Subcutaneous adipose tissue (tissue), 4 donors: ENCODE measurements around the gene FCER1A. TPM values are rescaled to one million over a fixed set of nuclear protein-coding genes. Genes with fewer than 3 reads are reported as not detected.

Experiments
- total RNA-seq, 4 donors: library from RNA; depleted of rRNA; stranded (reverse); fragments of >200 nt; gene quantifications; one replicate each; pipeline ENCODE4 v1.1.0, GENCODE V29; 2016
- TF ChIP-seq, protein P1 (sequence below): fragments of 450-650 bp; IDR thresholded peaks from one replicate; pipeline ENCODE4 v1.5.1; 2016; ENCODE audit warnings: low read depth, mild to moderate bottlenecking, control low read depth, antibody characterized with exemption, moderate library complexity

FCER1A gene
- 1 to 10 TPM in 3 of 4 donors, not detected in 1; 1.5 to 2.2 (median 2.2) TPM for total RNA-seq

DNA sequence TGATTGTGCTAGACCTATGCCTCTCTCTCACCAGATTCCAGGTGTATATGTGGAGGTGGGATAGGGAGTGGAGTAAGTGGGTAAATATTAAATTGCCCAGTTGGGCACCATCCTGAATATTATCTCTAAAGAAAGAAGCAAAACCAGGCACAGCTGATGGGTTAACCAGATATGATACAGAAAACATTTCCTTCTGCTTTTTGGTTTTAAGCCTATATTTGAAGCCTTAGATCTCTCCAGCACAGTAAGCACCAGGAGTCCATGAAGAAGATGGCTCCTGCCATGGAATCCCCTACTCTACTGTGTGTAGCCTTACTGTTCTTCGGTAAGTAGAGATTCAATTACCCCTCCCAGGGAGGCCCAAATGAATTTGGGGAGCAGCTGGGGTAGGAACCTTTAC, at the start of gene FCER1A:
FCER1A (plus strand) TSS at position 242 of the 400 bp plus-strand sequence; CDS start at position 271, 29 bp downstream.
- TF ChIP-seq, protein P1, sequence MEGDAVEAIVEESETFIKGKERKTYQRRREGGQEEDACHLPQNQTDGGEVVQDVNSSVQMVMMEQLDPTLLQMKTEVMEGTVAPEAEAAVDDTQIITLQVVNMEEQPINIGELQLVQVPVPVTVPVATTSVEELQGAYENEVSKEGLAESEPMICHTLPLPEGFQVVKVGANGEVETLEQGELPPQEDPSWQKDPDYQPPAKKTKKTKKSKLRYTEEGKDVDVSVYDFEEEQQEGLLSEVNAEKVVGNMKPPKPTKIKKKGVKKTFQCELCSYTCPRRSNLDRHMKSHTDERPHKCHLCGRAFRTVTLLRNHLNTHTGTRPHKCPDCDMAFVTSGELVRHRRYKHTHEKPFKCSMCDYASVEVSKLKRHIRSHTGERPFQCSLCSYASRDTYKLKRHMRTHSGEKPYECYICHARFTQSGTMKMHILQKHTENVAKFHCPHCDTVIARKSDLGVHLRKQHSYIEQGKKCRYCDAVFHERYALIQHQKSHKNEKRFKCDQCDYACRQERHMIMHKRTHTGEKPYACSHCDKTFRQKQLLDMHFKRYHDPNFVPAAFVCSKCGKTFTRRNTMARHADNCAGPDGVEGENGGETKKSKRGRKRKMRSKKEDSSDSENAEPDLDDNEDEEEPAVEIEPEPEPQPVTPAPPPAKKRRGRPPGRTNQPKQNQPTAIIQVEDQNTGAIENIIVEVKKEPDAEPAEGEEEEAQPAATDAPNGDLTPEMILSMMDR, result no peak

DNA sequence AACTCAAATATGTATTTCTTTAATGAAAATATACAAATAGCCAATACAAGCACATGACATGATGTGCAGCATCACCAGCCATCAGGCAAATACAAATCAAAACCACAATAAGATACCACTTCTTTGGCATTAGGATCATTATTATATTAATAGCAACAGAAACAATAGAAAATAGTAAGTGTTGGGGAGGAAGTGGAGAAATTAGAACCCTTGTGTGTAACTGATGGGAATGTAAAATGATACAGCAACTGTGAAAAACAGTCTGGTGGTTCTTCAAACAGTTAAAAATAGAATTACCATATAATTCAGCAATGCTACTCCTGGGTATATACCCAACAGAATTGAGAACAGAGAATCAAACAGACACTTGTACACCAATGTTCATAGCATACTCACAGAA, 40.8 kb upstream of the FCER1A start:
- TF ChIP-seq, protein P1, result no peak

DNA sequence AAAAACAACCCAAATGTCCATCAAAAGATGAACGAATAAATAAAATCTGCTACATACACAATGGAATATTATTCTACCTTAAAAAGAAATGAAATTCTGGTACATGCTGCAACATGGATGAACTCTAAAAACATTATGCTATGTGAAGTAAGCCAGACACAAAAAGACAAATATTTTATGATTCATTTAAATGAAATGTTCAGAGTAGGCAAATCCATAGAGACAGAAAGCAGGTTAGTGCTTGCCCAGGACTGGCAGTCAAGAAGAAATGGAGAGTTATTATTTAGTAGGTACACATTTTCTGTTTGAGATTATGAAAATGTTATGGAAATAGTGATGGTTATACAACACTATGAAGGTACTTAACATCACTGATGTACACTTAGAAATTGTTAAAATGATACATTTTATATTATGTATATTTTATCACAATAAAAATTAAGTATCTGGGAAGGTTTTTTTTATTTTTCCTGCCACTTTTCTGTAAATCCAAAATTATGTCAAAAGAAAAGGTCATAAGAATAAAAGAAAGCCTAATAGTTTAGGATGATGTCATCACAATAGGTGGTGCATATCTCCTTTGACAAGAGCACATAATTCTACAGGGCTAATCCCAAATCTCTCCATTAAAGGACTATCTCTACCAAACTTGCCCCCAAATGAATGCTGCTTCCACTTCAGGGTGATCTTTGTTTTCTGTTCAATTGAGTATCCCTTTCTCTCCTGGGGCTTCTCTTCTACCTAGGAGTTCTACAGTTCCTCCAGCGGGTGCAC, 40.2 kb upstream of the FCER1A start:
- TF ChIP-seq, protein P1, result no peak

DNA sequence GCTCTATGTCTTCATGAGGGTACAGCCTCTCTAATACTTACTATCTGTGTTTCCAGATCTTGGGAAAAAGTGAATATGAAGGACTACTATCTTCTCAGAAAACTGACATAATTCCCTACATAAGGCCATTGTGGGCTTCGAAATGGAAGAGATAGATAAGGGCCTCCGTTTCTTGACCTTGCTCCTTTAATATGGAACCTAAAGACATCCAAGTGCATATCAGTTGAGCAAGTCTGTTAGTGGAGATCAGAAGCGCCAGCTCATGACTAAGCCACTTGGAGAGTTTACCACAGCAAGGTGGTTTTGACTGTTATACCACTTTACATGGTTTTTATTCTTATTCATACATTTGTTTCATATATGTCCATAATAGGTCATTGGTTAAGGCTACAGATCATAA, 35.3 kb upstream of the FCER1A start:
- TF ChIP-seq, protein P1, result no peak

DNA sequence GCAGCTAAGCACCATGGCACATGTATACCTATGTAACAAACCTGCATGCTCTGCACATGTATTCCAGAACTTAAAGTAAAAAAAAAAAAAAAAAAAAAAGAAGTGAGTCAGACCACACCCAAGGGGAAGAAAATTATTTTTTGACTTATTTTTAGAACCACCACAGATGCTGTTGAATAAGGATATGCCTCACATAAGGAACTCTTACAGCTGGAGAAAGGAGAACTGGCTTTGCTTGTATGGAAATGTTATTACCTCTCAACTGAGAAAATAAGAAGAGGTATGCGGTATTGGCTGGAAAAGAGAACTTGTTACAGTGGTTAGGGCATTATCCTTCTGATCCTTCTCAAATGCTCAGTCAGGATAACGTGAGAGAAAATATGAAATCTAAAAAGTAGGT, 27.5 kb upstream of the FCER1A start:
- TF ChIP-seq, protein P1, result no peak

DNA sequence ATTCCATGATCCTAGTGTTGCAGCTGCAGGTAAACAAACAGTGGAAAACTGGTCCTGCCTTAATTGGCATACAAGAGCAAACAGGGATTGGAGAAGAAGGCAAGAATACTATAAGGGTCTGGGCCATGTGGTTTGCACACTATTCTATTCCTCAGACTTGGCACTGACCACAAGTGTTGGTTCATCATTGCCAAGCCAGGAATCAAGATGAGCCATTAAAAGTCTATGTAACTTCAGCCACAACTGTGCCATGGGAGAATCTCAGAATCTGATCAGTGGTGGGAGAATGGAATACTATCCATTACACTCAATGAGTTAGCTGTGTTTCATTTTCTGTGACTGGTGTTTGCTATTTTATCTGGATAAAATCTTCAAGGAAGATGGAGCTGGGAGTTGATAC, 26.2 kb upstream of the FCER1A start:
- TF ChIP-seq, protein P1, result no peak

DNA sequence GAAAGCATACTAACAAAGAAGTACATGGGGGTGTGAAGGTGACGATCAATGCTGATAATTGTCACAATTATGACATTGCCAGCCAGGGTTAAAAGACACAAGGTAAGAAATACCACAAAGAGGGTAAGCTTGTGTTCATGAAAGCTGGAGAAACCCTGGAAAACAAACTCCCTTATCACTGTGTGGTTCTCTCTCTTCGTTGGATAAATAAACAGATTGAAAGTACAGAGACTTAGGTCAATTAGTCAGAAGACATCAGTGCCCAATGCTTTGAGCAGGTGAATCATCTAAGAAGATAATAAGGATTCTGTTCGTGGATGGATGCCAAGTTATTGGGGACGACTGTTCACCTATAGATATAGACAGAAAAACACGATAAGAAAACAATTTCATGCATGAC, 22.4 kb upstream of the FCER1A start:
- TF ChIP-seq, protein P1, result no peak
